GM18907 (cell line): ENCODE data around the gene DNM3.

Experiments used
- ATAC-seq: cut with Tn5 transposase; IDR thresholded peaks from one replicate; pipeline ENCODE4 v1.9.1; 2021; ENCODE audit warnings: mild to moderate bottlenecking, moderate library complexity; ENCODE audit not compliant: unreplicated experiment

Gene DNM3

GRCh38 chr1:172399756-172400721 lies 558.7 kb downstream of the DNM3 start:
- no peak for ATAC-seq

GRCh38 chr1:172400722-172401105 lies 559.4 kb downstream of the DNM3 start:
- ATAC-seq = no peak

DNA sequence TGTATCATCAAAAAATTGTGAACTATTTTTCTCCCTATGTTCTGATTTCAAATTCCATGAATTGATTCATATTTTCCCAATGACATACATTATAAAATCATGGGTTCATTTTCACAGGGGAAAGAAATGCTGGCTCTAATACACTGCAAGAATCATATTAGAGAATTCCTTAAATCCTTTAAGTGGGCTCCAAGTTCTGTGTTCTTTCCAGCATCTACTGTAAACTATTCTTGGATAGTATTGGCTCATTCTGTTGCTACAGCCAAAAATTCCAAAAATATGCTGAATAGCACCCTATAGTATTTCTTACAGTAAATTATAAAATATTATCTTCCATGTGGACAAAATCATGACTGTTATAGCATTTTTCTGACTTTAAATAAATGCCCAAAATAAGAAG lies 560.2 kb downstream of the DNM3 start:
- ATAC-seq = no peak

DNA sequence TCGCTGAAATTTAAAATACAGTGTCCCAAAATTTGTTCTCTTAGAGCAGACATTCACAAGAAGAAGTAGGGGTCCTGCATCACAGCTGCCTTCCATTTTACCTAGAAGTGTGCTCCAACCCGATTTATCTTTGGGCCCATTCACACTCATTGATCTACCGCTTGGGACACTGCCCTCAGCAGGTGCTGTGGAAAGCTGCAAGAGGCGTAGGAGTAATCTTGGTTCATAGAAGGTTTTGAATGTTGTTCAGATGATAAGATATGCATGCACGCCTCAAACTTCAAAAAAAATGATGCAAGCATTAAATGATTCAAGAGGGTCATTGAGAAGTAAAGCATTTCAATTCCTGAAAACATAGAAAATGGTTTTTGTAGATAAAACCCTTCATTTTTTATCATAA lies 560.6 kb downstream of the DNM3 start:
- ATAC-seq = no peak

GRCh38 chr1:172402878-172403569 lies 561.7 kb downstream of the DNM3 start:
- no peak for ATAC-seq

- no peak for ATAC-seq
Measured at GRCh38 chr1:172404121-172404520, 562.8 kb downstream of the DNM3 start.

DNA sequence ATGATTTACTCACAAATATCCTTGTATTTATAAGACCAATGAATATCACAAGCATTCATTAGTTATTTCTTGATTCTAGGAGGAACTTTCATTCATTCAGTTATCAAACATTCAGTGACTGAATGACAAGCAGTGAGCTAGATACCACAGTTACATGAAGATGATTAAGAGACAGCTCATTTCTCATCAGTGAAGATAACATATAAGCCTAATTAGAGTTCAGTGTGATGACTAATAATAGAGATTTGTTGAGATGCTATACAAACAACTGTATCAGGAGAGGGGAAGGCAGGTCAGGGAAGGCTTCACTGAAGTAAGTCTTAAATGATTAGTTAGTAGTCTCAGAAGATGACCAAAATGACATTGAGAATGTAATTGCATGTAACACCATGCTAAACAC lies 564.6 kb downstream of the DNM3 start:
- no peak for ATAC-seq

- no peak for ATAC-seq
Measured at GRCh38 chr1:172406968-172407367, 565.7 kb downstream of the DNM3 start.

DNA sequence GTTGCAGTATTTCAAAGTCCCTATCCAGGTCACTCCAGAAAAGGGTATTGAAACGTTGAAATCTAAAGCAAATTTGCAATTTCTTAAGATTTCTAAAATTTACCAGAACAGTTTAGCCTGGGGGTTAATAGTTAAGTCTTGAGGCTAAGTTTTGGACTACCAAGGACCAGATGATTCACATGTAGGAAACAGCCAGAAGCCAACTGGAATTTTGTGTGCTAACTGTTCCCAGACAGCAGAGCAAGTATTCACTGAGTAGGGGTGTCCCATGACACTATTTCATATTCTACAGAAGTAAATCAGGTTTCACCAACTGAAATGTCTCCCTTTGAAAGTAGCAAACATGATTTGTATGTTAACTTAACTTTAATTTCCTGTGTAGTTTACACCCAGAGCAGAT lies 567.7 kb downstream of the DNM3 start:
- ATAC-seq = no peak

GRCh38 chr1:172410027-172410426 lies 568.7 kb downstream of the DNM3 start:
- no peak for ATAC-seq

DNA sequence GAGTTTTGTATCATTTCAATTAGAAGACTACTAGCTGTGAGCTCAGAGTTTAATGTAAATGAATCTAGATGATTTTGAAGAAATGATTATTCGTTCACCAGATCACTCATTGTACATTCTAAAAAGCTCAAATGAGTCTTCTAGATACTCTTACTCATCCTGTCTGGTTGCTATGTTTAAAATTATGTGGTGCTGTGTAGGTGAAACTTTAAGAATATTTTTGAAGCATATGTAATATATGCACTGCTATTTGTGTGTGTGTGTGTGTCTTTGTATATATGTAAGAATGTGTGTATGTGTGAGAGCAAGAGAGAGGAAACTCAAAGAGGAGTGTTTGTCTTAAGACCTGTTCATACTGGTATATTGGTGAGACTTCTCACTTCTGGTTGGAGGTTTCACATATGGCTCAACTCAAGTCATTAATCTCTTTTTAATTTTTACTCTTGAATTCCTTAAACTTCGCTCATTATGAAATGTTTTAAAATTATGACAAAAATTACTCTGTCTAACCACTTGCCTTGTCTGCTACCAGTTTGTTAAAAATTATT lies 570.6 kb downstream of the DNM3 start:
- no peak for ATAC-seq

DNA sequence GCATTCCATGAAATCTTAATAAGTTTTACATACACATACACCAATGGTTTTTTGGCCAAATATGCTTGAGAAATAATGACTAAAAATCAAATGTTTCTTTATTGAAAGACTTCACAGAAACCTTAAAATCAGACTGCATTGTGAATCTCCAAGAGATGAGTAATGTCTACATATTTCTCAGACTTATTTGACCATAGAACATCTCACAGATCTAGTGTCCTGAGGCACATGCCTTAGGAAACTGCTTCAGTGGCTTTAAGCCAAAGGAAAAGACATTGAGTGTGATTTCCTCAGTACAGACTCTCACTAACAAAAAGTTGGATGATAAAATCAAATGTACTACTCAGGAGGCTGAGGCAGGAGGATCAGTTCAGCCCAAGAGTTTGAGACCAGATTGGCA lies 573.0 kb downstream of the DNM3 start:
- ATAC-seq = no peak

DNA sequence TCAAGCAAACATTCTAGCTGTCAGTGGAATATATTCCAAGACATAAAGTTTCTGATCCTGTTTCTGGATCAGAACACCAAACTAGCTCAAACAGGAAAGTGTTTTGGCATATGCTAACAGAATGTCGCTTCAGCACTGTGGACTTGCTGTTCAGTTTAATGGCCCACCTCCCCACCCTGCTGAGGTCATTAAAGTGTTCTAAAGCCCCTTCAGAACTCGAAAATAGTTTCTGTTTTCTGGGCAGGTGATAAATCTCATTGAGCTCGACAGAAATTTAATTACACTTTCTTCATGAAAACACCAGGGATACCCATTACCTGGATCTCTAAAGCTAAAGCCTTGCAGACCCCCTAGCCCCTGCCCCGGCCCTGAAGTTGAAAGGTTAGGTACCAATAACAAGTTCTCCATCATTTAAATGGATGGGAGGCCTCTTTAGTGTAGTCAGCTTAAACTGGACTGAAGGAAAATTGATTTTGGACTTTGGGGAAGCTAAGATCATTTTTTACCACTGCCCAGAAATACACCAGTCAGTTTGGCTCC lies 575.3 kb downstream of the DNM3 start:
- ATAC-seq = no peak

DNA sequence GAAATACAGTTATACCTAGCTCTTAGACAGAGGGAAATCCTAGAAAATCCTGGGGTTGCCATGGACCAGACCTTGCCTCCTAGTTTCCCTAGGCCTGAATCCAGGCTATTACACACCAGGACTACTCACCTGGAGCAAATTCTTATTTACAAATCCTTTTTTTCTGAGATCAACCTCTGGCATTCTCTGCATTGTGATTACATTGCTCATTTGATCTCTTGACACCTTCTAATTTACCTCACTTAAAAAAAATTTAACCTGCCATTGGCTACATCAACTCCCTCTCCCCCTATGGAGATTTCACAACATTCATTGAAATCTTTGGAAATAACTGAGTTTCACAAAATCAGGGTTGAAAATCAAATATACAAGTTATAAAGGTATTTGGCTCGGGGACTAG lies 576.3 kb downstream of the DNM3 start:
- no peak for ATAC-seq

GRCh38 chr1:172420385-172420784 lies 579.1 kb downstream of the DNM3 start, which contains the start of gene C1orf105:
Gene C1orf105, plus strand, starts transcription at chr1:172420685. Its CDS starts 201 bp downstream, at chr1:172420886.
- ATAC-seq = no peak

GRCh38 chr1:172421974-172422604 lies 580.8 kb downstream of the DNM3 start:
- ATAC-seq = no peak

DNA sequence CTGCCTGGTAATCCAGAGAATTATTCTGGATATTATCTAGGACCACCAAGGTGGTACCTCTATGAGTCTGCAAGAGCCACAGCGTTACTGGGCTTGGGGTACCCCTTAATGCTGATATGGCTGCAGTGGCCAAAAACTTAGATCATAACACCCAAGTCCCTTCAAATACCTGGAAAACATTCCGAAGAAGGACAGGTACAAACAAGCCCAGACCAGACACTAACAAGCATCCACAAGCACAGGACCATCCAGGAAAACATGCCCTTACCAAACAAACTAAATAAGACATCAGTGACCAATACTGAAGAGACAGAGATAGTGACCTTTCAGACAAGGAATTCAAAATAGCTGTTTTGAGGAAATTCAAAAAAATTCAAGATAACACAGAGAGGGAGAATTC lies 582.0 kb downstream of the DNM3 start:
- ATAC-seq = no peak

DNA sequence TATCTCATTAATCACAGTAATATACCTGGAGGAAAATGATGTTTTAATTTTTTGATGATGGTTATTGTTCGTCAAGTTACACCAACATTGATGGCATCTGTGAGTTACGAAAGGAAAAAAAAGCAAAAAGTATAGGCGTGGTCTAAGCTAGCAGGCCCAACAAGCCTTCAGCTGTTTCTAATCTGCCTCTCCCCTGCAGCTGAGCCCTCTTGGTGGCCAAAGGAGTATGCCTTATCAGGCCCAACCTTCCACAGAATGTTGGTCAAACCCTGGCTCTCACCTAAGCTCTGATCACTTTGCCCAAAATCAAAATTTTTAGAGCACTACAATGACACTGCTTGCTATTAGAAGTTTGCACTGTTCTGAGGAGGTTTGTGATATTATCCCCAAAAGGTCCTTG lies 584.0 kb downstream of the DNM3 start:
- no peak for ATAC-seq

DNA sequence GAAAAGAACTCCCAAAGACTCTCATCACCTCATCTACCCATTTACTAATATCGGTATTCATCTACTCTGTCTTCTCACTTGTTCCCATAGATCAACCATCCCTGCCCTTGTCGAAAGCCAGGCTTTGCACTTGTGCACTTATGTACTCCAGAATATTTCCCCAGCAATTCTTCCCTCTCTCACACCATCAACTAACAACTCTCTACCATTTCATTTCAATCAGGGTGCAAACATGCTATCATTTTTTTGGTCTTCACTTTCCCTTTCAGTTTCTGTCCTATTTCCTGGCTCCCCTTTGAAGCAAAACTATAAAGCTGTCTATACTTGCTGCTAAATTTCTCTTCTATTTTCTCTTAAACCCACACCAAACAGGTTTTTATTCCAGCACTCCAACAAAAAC lies 585.9 kb downstream of the DNM3 start:
- no peak for ATAC-seq

DNA sequence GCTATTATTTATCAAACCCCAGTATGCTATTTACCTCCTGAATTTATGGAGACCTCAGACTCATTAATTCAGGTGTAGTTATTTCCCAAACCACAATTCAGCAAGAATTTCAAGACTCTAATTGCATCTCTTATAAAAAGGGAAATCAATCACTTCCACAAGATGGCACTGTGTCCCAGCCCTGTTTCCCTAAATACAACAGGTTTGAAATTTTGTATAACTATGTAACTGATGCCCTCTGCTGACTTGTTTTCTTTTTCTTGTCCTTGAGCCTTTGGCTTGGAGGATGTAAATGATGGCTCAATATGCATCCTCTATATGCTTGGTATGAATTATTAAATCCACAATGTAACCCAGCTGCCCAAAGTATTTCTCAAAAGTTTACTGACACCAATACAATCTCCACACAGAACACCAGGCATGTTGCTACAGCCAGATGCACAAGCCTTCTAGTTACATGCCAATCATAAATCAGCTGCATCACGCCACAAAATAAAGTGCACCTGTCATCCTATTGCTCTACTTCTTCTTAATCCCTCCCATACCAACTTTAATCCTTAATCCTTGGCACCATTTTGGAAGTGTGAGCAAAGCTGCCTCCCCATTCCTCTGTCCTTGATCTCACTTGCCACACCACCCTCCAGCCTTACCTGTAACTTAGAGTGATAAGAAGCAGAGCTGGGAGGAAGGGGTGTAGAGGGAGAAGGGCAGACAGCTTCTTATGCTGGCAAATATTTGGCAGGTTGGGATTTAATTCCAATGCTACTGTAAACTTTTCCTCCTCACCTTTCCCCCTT lies 588.2 kb downstream of the DNM3 start:
- no peak for ATAC-seq
